NB4 (cell line): ENCODE data around the gene SYT6.

ENCODE experiments used
- MAX ChIP-seq: IDR thresholded peaks from 2 replicates; pipeline ENCODE4 v1.6.1; 2011; ENCODE audit warnings: low read depth, low read length
- MYC ChIP-seq: IDR thresholded peaks from 2 replicates; pipeline ENCODE4 v1.6.1; 2011; ENCODE audit warnings: low read depth, low read length
- POLR2A ChIP-seq: IDR thresholded peaks from 2 replicates; pipeline ENCODE4 v1.6.1; 2011; ENCODE audit warnings: mild to moderate bottlenecking; ENCODE audit not compliant: insufficient read length; ENCODE audit errors: extremely low read depth
- TF ChIP-seq, protein P1 (sequence below): IDR thresholded peaks from one replicate; pipeline ENCODE4 v1.5.1; 2012; ENCODE audit warnings: low read depth, low read length

- TF ChIP-seq POLR2A (no peak), MYC (no peak; the same call in 1 of the 2 replicates), MAX (peak; percentile 45)
- TF ChIP-seq, protein P1, sequence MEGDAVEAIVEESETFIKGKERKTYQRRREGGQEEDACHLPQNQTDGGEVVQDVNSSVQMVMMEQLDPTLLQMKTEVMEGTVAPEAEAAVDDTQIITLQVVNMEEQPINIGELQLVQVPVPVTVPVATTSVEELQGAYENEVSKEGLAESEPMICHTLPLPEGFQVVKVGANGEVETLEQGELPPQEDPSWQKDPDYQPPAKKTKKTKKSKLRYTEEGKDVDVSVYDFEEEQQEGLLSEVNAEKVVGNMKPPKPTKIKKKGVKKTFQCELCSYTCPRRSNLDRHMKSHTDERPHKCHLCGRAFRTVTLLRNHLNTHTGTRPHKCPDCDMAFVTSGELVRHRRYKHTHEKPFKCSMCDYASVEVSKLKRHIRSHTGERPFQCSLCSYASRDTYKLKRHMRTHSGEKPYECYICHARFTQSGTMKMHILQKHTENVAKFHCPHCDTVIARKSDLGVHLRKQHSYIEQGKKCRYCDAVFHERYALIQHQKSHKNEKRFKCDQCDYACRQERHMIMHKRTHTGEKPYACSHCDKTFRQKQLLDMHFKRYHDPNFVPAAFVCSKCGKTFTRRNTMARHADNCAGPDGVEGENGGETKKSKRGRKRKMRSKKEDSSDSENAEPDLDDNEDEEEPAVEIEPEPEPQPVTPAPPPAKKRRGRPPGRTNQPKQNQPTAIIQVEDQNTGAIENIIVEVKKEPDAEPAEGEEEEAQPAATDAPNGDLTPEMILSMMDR = no peak
These were observed 65.0 kb downstream of the SYT6 start for GRCh38 chr1:114088392-114089299.
